Measurements from ENCODE around the gene C1orf21. TPM values are rescaled to one million over a fixed set of nuclear protein-coding genes. Genes with fewer than 3 reads are reported as not detected.

The C1orf21 gene
- total and polyA plus RNA-seq, 7 experiments from 2014 or later, result 0.46 to 8.5 (median 1.7) TPM; not detected in 2

DNA sequence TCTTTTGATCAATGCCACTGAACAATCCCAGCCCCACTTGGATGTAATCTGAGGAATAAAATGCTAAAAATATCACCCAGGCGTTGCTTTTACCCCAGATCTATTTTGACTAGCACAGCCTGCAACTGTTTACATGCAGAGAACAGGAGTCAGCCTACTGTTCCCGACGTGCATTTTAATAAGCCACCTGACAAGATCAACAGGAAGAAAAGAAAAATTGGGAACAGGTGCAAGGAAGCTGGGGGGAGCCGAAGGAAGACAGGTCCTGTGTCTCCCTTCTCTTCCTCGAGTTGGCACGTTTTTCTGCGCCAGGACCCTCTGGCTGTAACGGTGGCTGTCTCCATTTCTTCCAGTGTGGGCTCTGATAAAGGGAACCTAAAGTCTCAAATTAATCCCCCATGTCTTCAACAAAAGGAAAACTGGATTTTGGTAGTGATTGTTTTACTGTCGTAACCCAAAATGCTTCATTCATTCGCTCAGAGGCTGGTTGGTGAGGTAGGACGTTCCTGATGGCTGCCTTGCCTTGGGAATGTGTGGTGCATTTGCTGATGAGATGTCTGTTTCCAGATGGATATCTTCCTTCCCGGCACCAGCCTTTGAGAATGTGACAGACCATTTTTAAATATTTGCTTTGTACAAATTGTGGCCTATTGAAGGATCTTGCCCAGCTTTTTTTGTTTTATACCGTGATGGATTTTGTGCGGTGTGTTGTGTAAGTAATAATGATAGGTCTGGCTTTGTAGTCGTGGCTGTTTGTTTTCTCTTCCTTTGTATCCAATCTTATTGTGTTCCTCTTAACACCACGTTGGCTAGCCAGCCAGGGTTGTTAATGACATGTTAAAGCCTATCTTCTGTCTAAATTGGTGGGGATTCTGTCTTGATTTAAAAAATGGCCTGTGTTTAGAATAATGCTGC, 117.5 kb downstream of the C1orf21 start:
- CTCF ChIA-PET, result no interaction called here
- no peak for ATAC-seq

DNA sequence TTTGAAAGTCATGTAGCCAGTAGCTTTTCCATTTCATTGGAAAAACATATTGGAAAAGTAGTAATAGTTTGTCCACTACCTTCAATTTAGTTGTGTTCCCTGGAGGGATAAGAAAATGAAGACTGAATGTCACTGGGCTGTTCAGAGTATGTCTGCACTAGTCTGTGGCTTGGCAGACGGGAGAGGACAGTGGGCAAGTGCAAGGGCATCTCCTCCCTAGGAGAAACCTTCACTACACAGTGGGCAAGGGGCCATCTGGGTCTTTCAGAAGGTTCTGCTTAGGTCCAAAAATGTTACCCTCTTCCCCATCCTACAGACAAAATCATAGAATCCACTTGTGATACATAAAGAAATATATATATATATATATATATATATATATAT, 118.1 kb downstream of the C1orf21 start:
- DNase-seq (no peak), ATAC-seq (no peak)
- intact Hi-C loops (cut with micrococcal nuclease), result no loop called here
- H3K36me3 Mint-ChIP-seq, result no peaks in the 10 kb centered on the region
- peaks cover 0 to 2% (median 0%) of the 10 kb centered on the region in 11 donors for H3K9me3 Mint-ChIP-seq
- Histone ChIP-seq H3K4me3 (ENCODE audit: low read length) (no peak overlapping the region), H3K27ac (ENCODE audit: low read depth, low read length) (no peak overlapping the region), H3K36me3 (ENCODE audit: control insufficient read depth in 2 of 3, insufficient read depth in 3 of 3, low read length in 3 of 3) (no peaks in the 10 kb centered on the region), H3K4me1 (ENCODE audit: control insufficient read depth in 2 of 2, insufficient read depth in 2 of 2, low read length in 2 of 2) (no peaks in the 10 kb centered on the region), H3K27me3 (ENCODE audit: control insufficient read depth in 2 of 2, insufficient read depth in 2 of 2, low read length in 2 of 2) (no peaks in the 10 kb centered on the region), H3K9me3 (ENCODE audit: control insufficient read depth in 2 of 3, low read length in 3 of 3) (no peaks in the 10 kb centered on the region)
- no peak overlapping the region for H3K4me3 Mint-ChIP-seq
- H3K4me1 Mint-ChIP-seq, result peaks cover 0 to 6% (median 0%) of the 10 kb centered on the region in 7 donors
- no peak overlapping the region for H3K27ac Mint-ChIP-seq
- ChIA-PET CTCF (no interaction called here), POLR2A (no interaction called here)
- peaks cover 0 to 8% (median 6%) of the 10 kb centered on the region in 5 donors for H3K27me3 Mint-ChIP-seq

More for the DNA sequence above, 117.5 kb downstream of the C1orf21 start:
- no peaks in the 10 kb centered on the region for H3K27me3 ChIP-seq (ENCODE audit: control insufficient read depth in 2 of 2, insufficient read depth in 2 of 2, low read length in 2 of 2)
- no peak overlapping the region for H3K27ac ChIP-seq (ENCODE audit: low read depth, low read length)
- no peaks in the 10 kb centered on the region for H3K4me1 ChIP-seq (ENCODE audit: control insufficient read depth in 2 of 2, insufficient read depth in 2 of 2, low read length in 2 of 2)
- Mint-ChIP-seq H3K4me3 (no peak overlapping the region), H3K27me3 (peaks cover 0 to 8% (median 6%) of the 10 kb centered on the region in 5 donors), H3K4me1 (peaks cover 0 to 6% (median 0%) of the 10 kb centered on the region in 7 donors), H3K27ac (no peak overlapping the region), H3K9me3 (peaks cover 0 to 2% (median 0%) of the 10 kb centered on the region in 11 donors), H3K36me3 (no peaks in the 10 kb centered on the region)
- intact Hi-C loops (cut with micrococcal nuclease), result no loop called here
- H3K36me3 ChIP-seq (ENCODE audit: control insufficient read depth in 2 of 3, insufficient read depth in 3 of 3, low read length in 3 of 3), result no peaks in the 10 kb centered on the region
- H3K9me3 ChIP-seq (ENCODE audit: control insufficient read depth in 2 of 3, low read length in 3 of 3), result no peaks in the 10 kb centered on the region
- no peak for DNase-seq
- no peak overlapping the region for H3K4me3 ChIP-seq (ENCODE audit: low read length)
- POLR2A ChIA-PET, result no interaction called here

- H3K4me1 ChIP-seq (ENCODE audit: control insufficient read depth in 2 of 2, insufficient read depth in 2 of 2, low read length in 2 of 2), result no peaks in the 10 kb centered on the region
- CTCF ChIA-PET, result no interaction called here
- H3K9me3 ChIP-seq (ENCODE audit: control insufficient read depth in 2 of 3, low read length in 3 of 3), result no peaks in the 10 kb centered on the region
- no peak for ATAC-seq
- intact Hi-C loops (cut with micrococcal nuclease), result no loop called here
- H3K36me3 ChIP-seq (ENCODE audit: control insufficient read depth in 2 of 3, insufficient read depth in 3 of 3, low read length in 3 of 3), result no peaks in the 10 kb centered on the region
- H3K27me3 ChIP-seq (ENCODE audit: control insufficient read depth in 2 of 2, insufficient read depth in 2 of 2, low read length in 2 of 2), result no peaks in the 10 kb centered on the region
- H3K27me3 Mint-ChIP-seq, result peaks cover 0 to 8% (median 6%) of the 10 kb centered on the region in 5 donors
- POLR2A ChIA-PET, result no interaction called here
- H3K4me3 Mint-ChIP-seq, result no peak overlapping the region
- H3K4me1 Mint-ChIP-seq, result peaks cover 0 to 4% (median 0%) of the 10 kb centered on the region in 7 donors
- no peaks in the 10 kb centered on the region for H3K9me3 Mint-ChIP-seq
- H3K27ac Mint-ChIP-seq, result no peak overlapping the region
- no peak overlapping the region for H3K27ac ChIP-seq (ENCODE audit: low read depth, low read length)
- no peak overlapping the region for H3K4me3 ChIP-seq (ENCODE audit: low read length)
- no peak for DNase-seq
- no peaks in the 10 kb centered on the region for H3K36me3 Mint-ChIP-seq
Observed at GRCh38 chr1:184506481-184506880, 119.7 kb downstream of the C1orf21 start.

DNA sequence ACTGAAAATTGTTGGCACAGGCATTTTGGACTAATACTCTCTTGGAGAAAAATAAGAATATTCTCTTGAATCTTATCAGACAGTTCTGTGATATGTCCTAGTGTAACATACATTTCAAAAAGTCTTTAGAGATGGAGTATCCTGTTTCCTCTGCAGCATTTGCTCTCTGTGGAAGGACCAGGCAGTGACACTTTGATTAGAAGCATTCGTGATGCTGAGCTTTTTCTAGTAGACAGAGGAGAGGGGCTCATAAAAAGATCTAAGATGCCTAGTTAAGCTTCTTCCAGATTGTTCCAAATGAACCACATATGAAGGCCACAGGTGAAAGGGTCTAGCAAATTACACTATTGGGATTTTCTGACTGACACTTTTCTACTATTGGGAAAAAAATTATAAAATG, 120.3 kb downstream of the C1orf21 start:
- no peaks in the 10 kb centered on the region for H3K36me3 ChIP-seq (ENCODE audit: control insufficient read depth in 2 of 3, insufficient read depth in 3 of 3, low read length in 3 of 3)
- Mint-ChIP-seq H3K9me3 (no peaks in the 10 kb centered on the region), H3K27me3 (peaks cover 0 to 8% (median 6%) of the 10 kb centered on the region in 5 donors), H3K36me3 (no peaks in the 10 kb centered on the region), H3K27ac (no peak overlapping the region), H3K4me3 (no peak overlapping the region), H3K4me1 (peaks cover 0 to 4% (median 0%) of the 10 kb centered on the region in 7 donors)
- no peaks in the 10 kb centered on the region for H3K27me3 ChIP-seq (ENCODE audit: control insufficient read depth in 2 of 2, insufficient read depth in 2 of 2, low read length in 2 of 2)
- intact Hi-C loops (cut with micrococcal nuclease), result no loop called here
- CTCF ChIA-PET, result no interaction called here
- H3K9me3 ChIP-seq (ENCODE audit: control insufficient read depth in 2 of 3, low read length in 3 of 3), result no peaks in the 10 kb centered on the region
- no peak overlapping the region for H3K27ac ChIP-seq (ENCODE audit: low read depth, low read length)
- H3K4me3 ChIP-seq (ENCODE audit: low read length), result no peak overlapping the region
- no peaks in the 10 kb centered on the region for H3K4me1 ChIP-seq (ENCODE audit: control insufficient read depth in 2 of 2, insufficient read depth in 2 of 2, low read length in 2 of 2)
- POLR2A ChIA-PET, result no interaction called here
- ATAC-seq (no peak), DNase-seq (no peak)

DNA sequence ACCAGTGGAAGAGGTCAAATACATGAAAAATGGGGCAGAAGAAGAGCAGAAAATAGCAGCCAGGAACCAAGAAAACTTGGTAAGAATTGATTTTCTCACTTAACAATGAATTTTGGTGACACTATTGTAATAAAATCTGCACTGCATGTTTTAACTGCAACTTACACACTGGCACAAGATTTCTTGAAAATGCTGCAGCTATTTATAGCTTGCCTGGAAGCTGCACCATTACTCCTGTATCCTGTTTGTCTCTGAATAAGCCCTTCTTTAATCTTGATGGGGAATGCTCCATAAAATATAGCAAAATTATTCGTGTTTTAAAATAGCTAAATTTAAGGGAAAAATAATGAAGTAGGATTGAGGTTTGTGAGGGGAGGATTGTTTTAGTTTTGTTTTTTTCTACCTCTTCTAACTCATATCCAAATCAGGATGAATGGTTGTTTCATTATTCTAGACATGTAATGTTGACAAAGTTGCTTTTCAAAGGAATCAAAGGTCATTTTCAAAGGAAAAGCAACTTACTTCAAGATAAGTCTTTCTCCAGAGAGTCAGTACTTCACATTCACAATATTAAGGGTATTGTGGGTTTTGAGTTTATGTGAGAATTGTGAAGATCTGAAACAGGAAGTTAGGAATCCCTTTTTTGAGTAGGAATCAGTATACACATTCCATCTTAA, 120.9 kb downstream of the C1orf21 start:
- CTCF ChIA-PET, result no interaction called here

DNA sequence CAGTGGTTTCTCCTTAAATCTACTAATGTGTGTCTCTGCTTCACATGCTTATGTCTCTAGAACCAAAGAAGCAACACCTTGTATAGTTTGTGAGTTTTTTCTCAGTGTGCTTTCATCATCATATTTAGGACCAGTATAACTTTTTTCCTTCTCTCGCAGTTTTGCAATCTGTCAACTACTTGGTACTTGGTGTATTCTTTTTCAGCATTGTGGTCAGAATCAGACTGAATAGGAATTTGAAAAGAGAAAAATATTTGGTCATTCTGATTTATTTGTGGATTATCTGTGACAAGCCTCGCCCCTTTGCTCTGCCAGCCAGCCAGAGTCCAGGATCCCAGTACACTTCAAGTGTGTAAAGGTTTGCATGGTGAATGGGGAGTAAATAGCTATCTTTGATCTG, 122.3 kb downstream of the C1orf21 start:
- Histone ChIP-seq H3K4me3 (ENCODE audit: low read length) (no peak overlapping the region), H3K9me3 (ENCODE audit: control insufficient read depth in 2 of 3, low read length in 3 of 3) (no peaks in the 10 kb centered on the region), H3K36me3 (ENCODE audit: control insufficient read depth in 2 of 3, insufficient read depth in 3 of 3, low read length in 3 of 3) (no peaks in the 10 kb centered on the region), H3K27me3 (ENCODE audit: control insufficient read depth in 2 of 2, insufficient read depth in 2 of 2, low read length in 2 of 2) (no peaks in the 10 kb centered on the region), H3K4me1 (ENCODE audit: control insufficient read depth in 2 of 2, insufficient read depth in 2 of 2, low read length in 2 of 2) (no peaks in the 10 kb centered on the region), H3K27ac (ENCODE audit: low read depth, low read length) (no peak overlapping the region)
- H3K4me3 Mint-ChIP-seq, result no peak overlapping the region
- ATAC-seq, result no peak
- peaks cover 0 to 8% (median 4%) of the 10 kb centered on the region in 5 donors for H3K27me3 Mint-ChIP-seq
- peaks cover 0 to 4% (median 0%) of the 10 kb centered on the region in 7 donors for H3K4me1 Mint-ChIP-seq
- no peaks in the 10 kb centered on the region for H3K36me3 Mint-ChIP-seq
- POLR2A ChIA-PET, result no interaction called here
- intact Hi-C loops (cut with micrococcal nuclease), result no loop called here
- H3K27ac Mint-ChIP-seq, result no peak overlapping the region
- no peaks in the 10 kb centered on the region for H3K9me3 Mint-ChIP-seq
- DNase-seq, result no peak
- CTCF ChIA-PET, result no interaction called here

More for the DNA sequence above, 120.9 kb downstream of the C1orf21 start:
- no peaks in the 10 kb centered on the region for H3K27me3 ChIP-seq (ENCODE audit: control insufficient read depth in 2 of 2, insufficient read depth in 2 of 2, low read length in 2 of 2)
- H3K9me3 ChIP-seq (ENCODE audit: control insufficient read depth in 2 of 3, low read length in 3 of 3), result no peaks in the 10 kb centered on the region
- Mint-ChIP-seq H3K36me3 (no peaks in the 10 kb centered on the region), H3K4me1 (peaks cover 0 to 4% (median 0%) of the 10 kb centered on the region in 7 donors), H3K9me3 (no peaks in the 10 kb centered on the region), H3K27ac (no peak overlapping the region), H3K27me3 (peaks cover 0 to 8% (median 6%) of the 10 kb centered on the region in 5 donors), H3K4me3 (no peak overlapping the region)
- no peaks in the 10 kb centered on the region for H3K4me1 ChIP-seq (ENCODE audit: control insufficient read depth in 2 of 2, insufficient read depth in 2 of 2, low read length in 2 of 2)
- ATAC-seq (no peak), DNase-seq (no peak)
- H3K27ac ChIP-seq (ENCODE audit: low read depth, low read length), result no peak overlapping the region
- intact Hi-C loops (cut with micrococcal nuclease), result no loop called here
- no peak overlapping the region for H3K4me3 ChIP-seq (ENCODE audit: low read length)
- H3K36me3 ChIP-seq (ENCODE audit: control insufficient read depth in 2 of 3, insufficient read depth in 3 of 3, low read length in 3 of 3), result no peaks in the 10 kb centered on the region
- POLR2A ChIA-PET, result no interaction called here
